GM12878 (cell line): ENCODE results near the gene ISY1. TPM values are rescaled to one million over a fixed set of nuclear protein-coding genes. Genes with fewer than 3 reads are reported as not detected.

Experiments
- ATAC-seq: fragments of 200-7000 bp; cut with Tn5 transposase; 3 replicates; pipeline ENCODE4 v1.9.1; 2020; ENCODE audit warnings: mild to moderate bottlenecking, moderate library complexity
- BruUV-seq: library from RNA; stranded (reverse); fragments of 400-500 nt; replicated peaks from 2 replicates; lab custom pipeline; 2021; lab: Mats Ljungman, UMichigan
- CTCF ChIA-PET: fragments of 300-600 bp; sonication (Branson Sonifier 250); formaldehyde crosslinking; extraction: SDS; loops from one replicate; lab custom pipeline; 2021; ENCODE audit warnings: inconsistent platforms; lab: Yijun Ruan, JAX
- POLR2A ChIA-PET: fragments of 350-600 bp; formaldehyde crosslinking; extraction: SDS; loops from one replicate; lab custom pipeline; 2021; ENCODE audit warnings: inconsistent platforms; lab: Charles Lee
- RAD21 ChIA-PET: fragments of 300-600 bp; sonication (Branson Sonifier 250); formaldehyde crosslinking; loops from one replicate; lab custom pipeline; 2023; ENCODE audit warnings: antibody characterized with exemption; ENCODE audit not compliant: unreplicated experiment; lab: Charles Lee
- SMC1A ChIA-PET: fragments of 300-600 bp; sonication (Branson Sonifier 250); formaldehyde crosslinking; loops from one replicate; lab custom pipeline; 2023; ENCODE audit not compliant: unreplicated experiment, uncharacterized antibody; lab: Charles Lee
- DNase-seq: peaks from one replicate; pipeline ENCODE4 v3.0.0-alpha.2; 2011; ENCODE audit warnings: low read depth, low spot score
- FAIRE-seq: peaks from 3 replicates; lab custom pipeline; 2011; peaks lifted over from hg19 to GRCh38; lab: Jason Lieb, UNC
- H2AFZ ChIP-seq: 2 replicates; pipeline ENCODE4 v1.6.0; 2011; ENCODE audit warnings: low read depth, low read length, control low read depth; ENCODE audit not compliant: control insufficient read depth
- H3K27ac ChIP-seq: 2 replicates; pipeline ENCODE4 v1.5.1; 2011; ENCODE audit warnings: control low read depth; ENCODE audit not compliant: control insufficient read depth, insufficient read depth
- H3K27me3 ChIP-seq, 2 experiments: replicated peaks in 1 of 2; 2 replicates each; pipeline versions ENCODE4 v1.6.0 to v1.6.1; 2011; ENCODE audit warnings: low read length in 1 of 2; ENCODE audit not compliant: control insufficient read depth in 2 of 2, insufficient read depth in 2 of 2
- H3K36me3 ChIP-seq, 2 experiments: 2 replicates each; pipeline ENCODE4 v1.5.1; 2011; ENCODE audit warnings: low read length in 1 of 2; ENCODE audit not compliant: control insufficient read depth in 2 of 2, insufficient read depth in 2 of 2
- H3K4me1 ChIP-seq: 2 replicates; pipeline ENCODE4 v1.6.1; 2011; ENCODE audit warnings: mild to moderate bottlenecking, low read length, moderate library complexity, mixed read lengths; ENCODE audit not compliant: control insufficient read depth, insufficient read depth
- H3K4me2 ChIP-seq: 2 replicates; pipeline ENCODE4 v1.6.0; 2011; ENCODE audit warnings: control low read depth; ENCODE audit not compliant: control insufficient read depth, insufficient read depth
- H3K4me3 ChIP-seq: fragments of 200-600 bp; sonication (generic); 2 replicates; pipeline ENCODE4 v1.5.1; 2016
- H3K79me2 ChIP-seq: 2 replicates; pipeline ENCODE4 v1.6.0; 2011; ENCODE audit warnings: low read length; ENCODE audit not compliant: control insufficient read depth, insufficient read depth
- H3K9ac ChIP-seq: 2 replicates; pipeline ENCODE4 v1.8.0; 2011; ENCODE audit warnings: low read length, control low read depth, mixed read lengths; ENCODE audit not compliant: control insufficient read depth, insufficient read depth
- H3K9me3 ChIP-seq: replicated peaks from 3 replicates; pipeline ENCODE4 v1.5.1; 2011; ENCODE audit warnings: mild to moderate bottlenecking, low read length; ENCODE audit not compliant: control insufficient read depth, insufficient read depth
- H4K20me1 ChIP-seq: 2 replicates; pipeline ENCODE4 v1.6.0; 2011; ENCODE audit not compliant: control insufficient read depth, insufficient read depth
- ASH2L ChIP-seq: fragments of 300-600, 200-600 bp; sonication (generic); IDR thresholded peaks from 2 replicates; pipeline ENCODE4 v1.6.1; 2017; ENCODE audit warnings: low read depth, mild to moderate bottlenecking, borderline replicate concordance
- DPF2 ChIP-seq: fragments of 450-650 bp; IDR thresholded peaks from 2 replicates; pipeline ENCODE4 v1.6.1; 2017; ENCODE audit warnings: mild to moderate bottlenecking
- E4F1 ChIP-seq: fragments of 450-650 bp; IDR thresholded peaks from 2 replicates; pipeline ENCODE4 v1.6.1; 2018; ENCODE audit warnings: borderline replicate concordance, mild to moderate bottlenecking; ENCODE audit not compliant: partially characterized antibody
- EGR1 ChIP-seq, 2 experiments: IDR thresholded peaks; 1 replicate in 1 of 2; 2 replicates in 1 of 2; pipeline ENCODE4 v1.6.1; 2011 to 2012; ENCODE audit warnings: low read depth in 2 of 2, low read length in 2 of 2, borderline replicate concordance in 1 of 2, mild to moderate bottlenecking in 1 of 2, moderate library complexity in 1 of 2
- FOXK2 ChIP-seq: fragments of 450-650 bp; IDR thresholded peaks from 2 replicates; pipeline ENCODE4 v1.6.1; 2017; ENCODE audit warnings: mild to moderate bottlenecking, moderate library complexity
- FOXM1 ChIP-seq: IDR thresholded peaks from 2 replicates; pipeline ENCODE4 v1.6.1; 2012; ENCODE audit warnings: low read depth, mild to moderate bottlenecking, inconsistent platforms, low read length, moderate library complexity
- PML ChIP-seq: IDR thresholded peaks from 2 replicates; pipeline ENCODE4 v1.6.1; 2012; ENCODE audit warnings: low read length, inconsistent platforms
- POU2F2 ChIP-seq: IDR thresholded peaks from 3 replicates; pipeline ENCODE4 v1.6.1; 2011; ENCODE audit warnings: low read depth, mild to moderate bottlenecking, low read length, borderline replicate concordance
- RB1 ChIP-seq: fragments of 450-650 bp; formaldehyde crosslinking; IDR thresholded peaks from 2 replicates; pipeline ENCODE4 v1.6.1; 2017; ENCODE audit warnings: mild to moderate bottlenecking, borderline replicate concordance
- RFX5 ChIP-seq: IDR thresholded peaks from 2 replicates; pipeline ENCODE4 v1.6.1; 2011; ENCODE audit warnings: low read depth, low read length, improper control_type of control experiment
- TCF7 ChIP-seq: IDR thresholded peaks from 2 replicates; pipeline ENCODE4 v1.6.1; 2014; ENCODE audit warnings: antibody characterized with exemption, borderline replicate concordance
- YBX1 ChIP-seq: fragments of 450-650 bp; IDR thresholded peaks from 2 replicates; pipeline ENCODE4 v1.6.1; 2016; ENCODE audit warnings: antibody characterized with exemption
- ZNF24 ChIP-seq: fragments of 450-650 bp; IDR thresholded peaks from 2 replicates; pipeline ENCODE4 v1.6.1; 2017; ENCODE audit warnings: antibody characterized with exemption, mild to moderate bottlenecking
- WGBS: methylation state at CpG from one replicate; pipeline ENCODE4 v1.1.6; 2016; ENCODE audit warnings: low lambda C conversion rate; ENCODE audit not compliant: insufficient replicate concordance, insufficient coverage; ENCODE audit errors: missing lambda C conversion rate; 5-methylcytosine and 5-hydroxymethylcytosine counted together
- in situ Hi-C: fragments of 300-500 bp; cut with MboI; formaldehyde crosslinking; loops from 9 replicates; pipeline ENCODE4 v1.14.3; 2018; ENCODE audit warnings: mixed read lengths
- intact Hi-C: fragments of 100-400 bp; cut with micrococcal nuclease; formaldehyde crosslinking; loops from one replicate; pipeline ENCODE4 v1.14.2; 2022; ENCODE audit not compliant: unreplicated experiment
- polyA plus RNA-seq, 11 experiments: library from polyadenylated mRNA; depleted of rRNA in 4 of 11; unstranded in 6 of 11; stranded (reverse) in 5 of 11; fragments of >200 nt; fragmentation: Nextera tagmentation in 4 of 11; fragmentation: Illumina TruSeq in 1 of 11; extraction: Ambion mirVana in 4 of 11; extraction: Trizol in 1 of 11; gene quantifications; 1 replicate in 1 of 11; 2 replicates in 10 of 11; pipeline versions ENCODE4 v1.2.1 to v1.2.3, GENCODE V29; 2011 to 2016; ENCODE audit warnings: inconsistent platforms in 2 of 11, missing spikeins in 2 of 11, low read depth in 1 of 11
- total RNA-seq, 4 experiments: library from RNA; depleted of rRNA in 3 of 4; stranded (reverse); fragments of >200 nt in 3 of 4; fragmentation: Illumina TruSeq in 1 of 4; extraction: Trizol in 1 of 4; gene quantifications; 2 replicates each; pipeline versions ENCODE4 v1.2.1 to v1.2.3, GENCODE V29; 2013 to 2021
- TF ChIP-seq, protein P1 (sequence below): fragments of 450-650 bp; formaldehyde crosslinking; IDR thresholded peaks from 2 replicates; pipeline ENCODE4 v1.5.0; 2022; ENCODE audit warnings: mild to moderate bottlenecking, missing genetic modification characterization
- TF ChIP-seq, protein P2 (sequence below): IDR thresholded peaks from 2 replicates; pipeline ENCODE4 v1.6.1; 2011; ENCODE audit warnings: borderline replicate concordance, low read depth, mild to moderate bottlenecking, moderate library complexity, mixed read lengths, low read length; ENCODE audit not compliant: insufficient read depth; ENCODE audit errors: extremely low read length
- TF ChIP-seq, protein P3 (sequence below): IDR thresholded peaks from 2 replicates; pipeline ENCODE4 v1.6.1; 2012; ENCODE audit warnings: low read depth, low read length, improper control_type of control experiment

ISY1 gene
- total and polyA plus RNA-seq, 10 of the 15 experiments (the other 5 are each of a cell fraction or from before 2014, with no cell fraction given): 28.3 to 72.2 (median 44.7) TPM

- no TSS peak for BruUV-seq
- intact Hi-C loops: no loop called here
- no peak for ATAC-seq
- in situ Hi-C loops: no loop called here
- CTCF ChIA-PET: interaction anchor here (1.5 kb wide), 1 partner anchor 8 kb away, joined by 4 read pairs; no protein-coding TSS in a partner anchor
- RAD21 ChIA-PET: no interaction called here
- no peak overlapping the region for H3K9ac ChIP-seq
- no peak overlapping the region for H3K4me2 ChIP-seq
- no peak overlapping the region for H2AFZ ChIP-seq
- no peak for FAIRE-seq
- H4K20me1 ChIP-seq: no peaks in the 10 kb centered on the region
- SMC1A ChIA-PET: interaction anchor here (1.4 kb wide), 1 partner anchor 79 kb away, joined by 5 read pairs; no protein-coding TSS in a partner anchor
- H3K9me3 ChIP-seq: no peaks in the 10 kb centered on the region
- POLR2A ChIA-PET: interaction anchor here (0.6 kb wide), 1 partner anchor 10 kb away, joined by 3 read pairs; no protein-coding TSS in a partner anchor
- WGBS: 95% methylated on average over 15 of the region's 15 CpGs
- DNase-seq: no peak
- H3K36me3 ChIP-seq: peaks cover 11 to 33% of the 10 kb centered on the region in 2 experiments
- H3K27me3 ChIP-seq: no peaks in the 10 kb centered on the region
- H3K4me1 ChIP-seq: no peaks in the 10 kb centered on the region; the same call in 1 of the 2 replicates
- peaks cover 3% of the 10 kb centered on the region for H3K79me2 ChIP-seq
- H3K4me3 ChIP-seq: no peak overlapping the region
- H3K27ac ChIP-seq: no peak overlapping the region
- TF ChIP-seq FOXK2 (no peak), POU2F2 (no peak), E4F1 (no peak), EGR1 (IDR thresholded peaks at IDR 0.05; ENCODE audit: borderline replicate concordance in 1 of 2, low read depth in 2 of 2, low read length in 2 of 2) (no peak), RFX5 (no peak), PML (no peak), TCF7 (no peak), ASH2L (no peak), ZNF24 (no peak), FOXM1 (no peak), RB1 (no peak), DPF2 (no peak), YBX1 (no peak)
- TF ChIP-seq, protein P1, sequence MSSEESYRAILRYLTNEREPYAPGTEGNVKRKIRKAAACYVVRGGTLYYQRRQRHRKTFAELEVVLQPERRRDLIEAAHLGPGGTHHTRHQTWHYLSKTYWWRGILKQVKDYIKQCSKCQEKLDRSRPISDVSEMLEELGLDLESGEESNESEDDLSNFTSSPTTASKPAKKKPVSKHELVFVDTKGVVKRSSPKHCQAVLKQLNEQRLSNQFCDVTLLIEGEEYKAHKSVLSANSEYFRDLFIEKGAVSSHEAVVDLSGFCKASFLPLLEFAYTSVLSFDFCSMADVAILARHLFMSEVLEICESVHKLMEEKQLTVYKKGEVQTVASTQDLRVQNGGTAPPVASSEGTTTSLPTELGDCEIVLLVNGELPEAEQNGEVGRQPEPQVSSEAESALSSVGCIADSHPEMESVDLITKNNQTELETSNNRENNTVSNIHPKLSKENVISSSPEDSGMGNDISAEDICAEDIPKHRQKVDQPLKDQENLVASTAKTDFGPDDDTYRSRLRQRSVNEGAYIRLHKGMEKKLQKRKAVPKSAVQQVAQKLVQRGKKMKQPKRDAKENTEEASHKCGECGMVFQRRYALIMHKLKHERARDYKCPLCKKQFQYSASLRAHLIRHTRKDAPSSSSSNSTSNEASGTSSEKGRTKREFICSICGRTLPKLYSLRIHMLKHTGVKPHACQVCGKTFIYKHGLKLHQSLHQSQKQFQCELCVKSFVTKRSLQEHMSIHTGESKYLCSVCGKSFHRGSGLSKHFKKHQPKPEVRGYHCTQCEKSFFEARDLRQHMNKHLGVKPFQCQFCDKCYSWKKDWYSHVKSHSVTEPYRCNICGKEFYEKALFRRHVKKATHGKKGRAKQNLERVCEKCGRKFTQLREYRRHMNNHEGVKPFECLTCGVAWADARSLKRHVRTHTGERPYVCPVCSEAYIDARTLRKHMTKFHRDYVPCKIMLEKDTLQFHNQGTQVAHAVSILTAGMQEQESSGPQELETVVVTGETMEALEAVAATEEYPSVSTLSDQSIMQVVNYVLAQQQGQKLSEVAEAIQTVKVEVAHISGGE (CRISPR knock-in tag): no peak
- TF ChIP-seq, protein P2, sequence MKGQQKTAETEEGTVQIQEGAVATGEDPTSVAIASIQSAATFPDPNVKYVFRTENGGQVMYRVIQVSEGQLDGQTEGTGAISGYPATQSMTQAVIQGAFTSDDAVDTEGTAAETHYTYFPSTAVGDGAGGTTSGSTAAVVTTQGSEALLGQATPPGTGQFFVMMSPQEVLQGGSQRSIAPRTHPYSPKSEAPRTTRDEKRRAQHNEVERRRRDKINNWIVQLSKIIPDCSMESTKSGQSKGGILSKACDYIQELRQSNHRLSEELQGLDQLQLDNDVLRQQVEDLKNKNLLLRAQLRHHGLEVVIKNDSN: no peak
- TF ChIP-seq, protein P3, sequence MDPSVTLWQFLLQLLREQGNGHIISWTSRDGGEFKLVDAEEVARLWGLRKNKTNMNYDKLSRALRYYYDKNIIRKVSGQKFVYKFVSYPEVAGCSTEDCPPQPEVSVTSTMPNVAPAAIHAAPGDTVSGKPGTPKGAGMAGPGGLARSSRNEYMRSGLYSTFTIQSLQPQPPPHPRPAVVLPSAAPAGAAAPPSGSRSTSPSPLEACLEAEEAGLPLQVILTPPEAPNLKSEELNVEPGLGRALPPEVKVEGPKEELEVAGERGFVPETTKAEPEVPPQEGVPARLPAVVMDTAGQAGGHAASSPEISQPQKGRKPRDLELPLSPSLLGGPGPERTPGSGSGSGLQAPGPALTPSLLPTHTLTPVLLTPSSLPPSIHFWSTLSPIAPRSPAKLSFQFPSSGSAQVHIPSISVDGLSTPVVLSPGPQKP: no peak
These were observed 5.9 kb upstream of the ISY1 start for GRCh38 chr3:129166579-129167332.
